ENCODE results near the gene ADGRG3. TPM values are rescaled to one million over a fixed set of nuclear protein-coding genes. Genes with fewer than 3 reads are reported as not detected.
"Not testable (repeated sequence)": the region's sequence is repeated elsewhere in the genome, so short reads cannot be mapped to it uniquely, and the experiment has no call there.

The ADGRG3 gene
- total and polyA plus RNA-seq, 2 experiments from 2014 or later, result not detected

GRCh38 chr16:57668630-57669475 is 747 bp downstream of the ADGRG3 start:
- Histone ChIP-seq H3K36me3 (replicated peaks; ENCODE audit: insufficient read depth, low read depth) (no peaks in the 10 kb centered on the region), H3K4me2 (no peak overlapping the region), H3K9me3 (ENCODE audit: low read depth) (no peaks in the 10 kb centered on the region), H4K20me1 (ENCODE audit: insufficient read depth, poor library complexity, severe bottlenecking) (no peaks in the 10 kb centered on the region), H3K9me2 (replicated peaks; ENCODE audit: insufficient read depth) (no peaks in the 10 kb centered on the region), H2AFZ (no peak overlapping the region), H3K79me2 (no peaks in the 10 kb centered on the region), H3K27ac (no peak overlapping the region), H3K27me3 (no peaks in the 10 kb centered on the region), H3K4me3 (no peak overlapping the region), H3K4me1 (ENCODE audit: insufficient read depth) (no peaks in the 10 kb centered on the region)
- TF ChIP-seq EZH2 (IDR thresholded peaks at IDR 0.05; ENCODE audit: borderline replicate concordance) (no peak), CTCF (IDR thresholded peaks at IDR 0.05; ENCODE audit: poor library complexity) (no peak), EZH2phosphoT487 (IDR thresholded peaks at IDR 0.05; ENCODE audit: low read depth, severe bottlenecking, unreplicated experiment) (no peak)
- DNase-seq (ENCODE audit: low spot score), result no peak
- 96% methylated on average over 19 of the region's 20 CpGs for WGBS (ENCODE audit: low lambda C conversion rate, missing lambda C conversion rate)

GRCh38 chr16:57669476-57670162 is 1.5 kb downstream of the ADGRG3 start:
- Histone ChIP-seq H3K9me3 (ENCODE audit: low read depth) (no peaks in the 10 kb centered on the region), H2AFZ (no peak overlapping the region), H3K4me2 (no peak overlapping the region), H3K4me1 (ENCODE audit: insufficient read depth) (no peaks in the 10 kb centered on the region), H3K9me2 (replicated peaks; ENCODE audit: insufficient read depth) (no peaks in the 10 kb centered on the region), H3K4me3 (no peak overlapping the region), H3K79me2 (no peaks in the 10 kb centered on the region), H4K20me1 (ENCODE audit: insufficient read depth, poor library complexity, severe bottlenecking) (no peaks in the 10 kb centered on the region), H3K36me3 (replicated peaks; ENCODE audit: insufficient read depth, low read depth) (no peaks in the 10 kb centered on the region), H3K27me3 (no peaks in the 10 kb centered on the region), H3K27ac (no peak overlapping the region)
- no peak for DNase-seq (ENCODE audit: low spot score)
- WGBS (ENCODE audit: low lambda C conversion rate, missing lambda C conversion rate), result 93% methylated on average over 12 of the region's 12 CpGs
- TF ChIP-seq EZH2phosphoT487 (IDR thresholded peaks at IDR 0.05; ENCODE audit: low read depth, severe bottlenecking, unreplicated experiment), result no peak
- TF ChIP-seq EZH2 (IDR thresholded peaks at IDR 0.05; ENCODE audit: borderline replicate concordance), result no peak
- no peak for TF ChIP-seq CTCF (IDR thresholded peaks at IDR 0.05; ENCODE audit: poor library complexity)

GRCh38 chr16:57670196-57670595 is 2.1 kb downstream of the ADGRG3 start:
- Histone ChIP-seq H3K27ac (no peak overlapping the region), H3K36me3 (replicated peaks; ENCODE audit: insufficient read depth, low read depth) (no peaks in the 10 kb centered on the region), H3K4me1 (ENCODE audit: insufficient read depth) (no peaks in the 10 kb centered on the region), H3K4me3 (no peak overlapping the region), H2AFZ (no peak overlapping the region), H4K20me1 (ENCODE audit: insufficient read depth, poor library complexity, severe bottlenecking) (no peaks in the 10 kb centered on the region), H3K9me3 (ENCODE audit: low read depth) (no peaks in the 10 kb centered on the region), H3K9me2 (replicated peaks; ENCODE audit: insufficient read depth) (no peaks in the 10 kb centered on the region), H3K27me3 (no peaks in the 10 kb centered on the region), H3K4me2 (no peak overlapping the region), H3K79me2 (no peaks in the 10 kb centered on the region)
- DNase-seq (ENCODE audit: low spot score), result no peak
- WGBS (ENCODE audit: low lambda C conversion rate, missing lambda C conversion rate), result 73% methylated on average over 4 of the region's 4 CpGs
- no peak for TF ChIP-seq CTCF (IDR thresholded peaks at IDR 0.05; ENCODE audit: poor library complexity)
- TF ChIP-seq EZH2 (IDR thresholded peaks at IDR 0.05; ENCODE audit: borderline replicate concordance), result no peak
- TF ChIP-seq EZH2phosphoT487 (IDR thresholded peaks at IDR 0.05; ENCODE audit: low read depth, severe bottlenecking, unreplicated experiment), result no peak

- not testable (repeated sequence) for DNase-seq (ENCODE audit: low spot score); H4K20me1 ChIP-seq (ENCODE audit: insufficient read depth, poor library complexity, severe bottlenecking)
- 60% methylated on average over 7 of the region's 7 CpGs for WGBS (ENCODE audit: low lambda C conversion rate, missing lambda C conversion rate)
These were observed 3.3 kb downstream of the ADGRG3 start for GRCh38 chr16:57671451-57671850.

More at GRCh38 chr16:57671451-57671850, 3.3 kb downstream of the ADGRG3 start:
- H3K79me2 ChIP-seq; H3K4me2 ChIP-seq; H3K4me3 ChIP-seq; H3K9me3 ChIP-seq (ENCODE audit: low read depth); H3K4me1 ChIP-seq (ENCODE audit: insufficient read depth); H3K9me2 ChIP-seq (replicated peaks; ENCODE audit: insufficient read depth); H3K27me3 ChIP-seq; H3K36me3 ChIP-seq (replicated peaks; ENCODE audit: insufficient read depth, low read depth); H2AFZ ChIP-seq; H3K27ac ChIP-seq: not testable (repeated sequence)
